Transverse colon (tissue), 4 donors: Measurements from ENCODE around the gene MAPK13. TPM values are rescaled to one million over a fixed set of nuclear protein-coding genes. Genes with fewer than 3 reads are reported as not detected.

Experiments used
- DNase-seq: peaks from one replicate; pipeline ENCODE4 v3.0.0-alpha.2; 2019
- H3K27ac ChIP-seq, 4 donors: fragments of 200-600 bp; sonication (generic); 2 replicates each; pipeline ENCODE4 v1.5.1; 2016 to 2018; ENCODE audit warnings: inconsistent platforms in 4 of 4
- H3K27me3 ChIP-seq: fragments of 200-600 bp; sonication (generic); 2 replicates; pipeline ENCODE4 v1.5.1; 2017; ENCODE audit warnings: inconsistent platforms
- H3K36me3 ChIP-seq, 4 donors: fragments of 200-600 bp; sonication (generic); 2 replicates each; pipeline ENCODE4 v1.5.1; 2017 to 2019; ENCODE audit warnings: inconsistent platforms in 4 of 4
- H3K4me1 ChIP-seq, 4 donors: fragments of 200-600 bp; sonication (generic); 2 replicates each; pipeline ENCODE4 v1.5.1; 2017 to 2020; ENCODE audit warnings: inconsistent platforms in 4 of 4
- H3K4me3 ChIP-seq, 4 donors: fragments of 200-600 bp; sonication (generic); 1 replicate in 1 of 4; 2 replicates in 3 of 4; pipeline versions ENCODE4 v1.5.1 to v1.6.1; 2017 to 2019; ENCODE audit warnings: inconsistent platforms in 4 of 4
- H3K9me3 ChIP-seq, 2 donors: fragments of 200-600 bp; sonication (generic); 2 replicates each; pipeline ENCODE4 v1.5.1; 2017 to 2019; ENCODE audit warnings: inconsistent platforms in 2 of 2
- CTCF ChIP-seq, 5 experiments: fragments of 200-600 bp in 3 of 5; fragments of 450-650 bp in 2 of 5; sonication (generic) in 3 of 5; IDR thresholded peaks; 1 replicate in 2 of 5; 2 replicates in 3 of 5; pipeline ENCODE4 v1.5.1; 2016 to 2017; ENCODE audit warnings: antibody characterized with exemption in 5 of 5, inconsistent platforms in 3 of 5, mild to moderate bottlenecking in 2 of 5, moderate library complexity in 1 of 5
- EP300 ChIP-seq: sonication (generic); formaldehyde crosslinking; IDR thresholded peaks from one replicate; pipeline ENCODE4 v1.6.1; 2017; ENCODE audit warnings: antibody characterized with exemption, low read depth
- POLR2A ChIP-seq: fragments of 450-650 bp; IDR thresholded peaks from one replicate; pipeline ENCODE4 v1.6.1; 2016; ENCODE audit warnings: antibody characterized with exemption, mild to moderate bottlenecking, moderate library complexity
- POLR2AphosphoS5 ChIP-seq, 3 donors: sonication (generic); formaldehyde crosslinking; IDR thresholded peaks; one replicate each; pipeline ENCODE4 v1.6.1; 2016; ENCODE audit warnings: antibody characterized with exemption in 3 of 3
- WGBS, 2 donors: methylation state at CpG; one replicate each; pipeline ENCODE4 v1.1.5; 2018; ENCODE audit warnings: low coverage in 1 of 2; 5-methylcytosine and 5-hydroxymethylcytosine counted together
- in situ Hi-C, 4 donors: fragments of 200-750 bp; cut with MboI; loops; one replicate each; pipeline versions ENCODE4 v1.15.0 to v1.15.1; 2017; ENCODE audit warnings: low sequenced_read_pairs in 3 of 4, low pct_ligation_motif_present in 1 of 4, low pct_unique_long_range_greater_than_20kb in 1 of 4
- intact Hi-C: fragments of 100-400 bp; cut with DNase I; formaldehyde crosslinking; loops from one replicate; pipeline ENCODE4 v1.15.1; 2023; ENCODE audit warnings: low total_unique reads
- total RNA-seq, 4 donors: library from RNA; depleted of rRNA; stranded (reverse); fragments of >200 nt; gene quantifications; one replicate each; pipeline ENCODE4 v1.1.0, GENCODE V29; 2016

Gene MAPK13
- total RNA-seq, 4 donors from 2014 or later, result 67.7 to 200 (median 146) TPM

- H3K9me3 ChIP-seq, result no peaks in the 10 kb centered on the region
- TF ChIP-seq CTCF (IDR thresholded peaks at IDR 0.05) (no peak), POLR2AphosphoS5 (IDR thresholded peaks at IDR 0.05) (no peak), POLR2A (no peak), EP300 (no peak)
- in situ Hi-C loops, result loop anchor here in 1 of 4 donors (25.0 kb wide), 1 partner anchor 249 kb away; no protein-coding TSS in a partner anchor
Measured at GRCh38 chr6:36113049-36113448, 17.3 kb upstream of the MAPK13 start.

GRCh38 chr6:36113703-36114102 lies 16.6 kb upstream of the MAPK13 start:
- Histone ChIP-seq H3K27ac (no peak overlapping the region), H3K27me3 (no peaks in the 10 kb centered on the region), H3K4me1 (peaks cover 4 to 60% (median 12%) of the 10 kb centered on the region in 4 donors), H3K4me3 (no peak overlapping the region), H3K9me3 (no peaks in the 10 kb centered on the region), H3K36me3 (peaks cover 0 to 21% (median 1%) of the 10 kb centered on the region in 4 donors)
- WGBS, 2 donors, result 76% methylated on average over 2 of the region's 2 CpGs; no CpG with 5 or more reads in 1 of the 2 donors
- TF ChIP-seq POLR2A (no peak), CTCF (IDR thresholded peaks at IDR 0.05) (no peak), POLR2AphosphoS5 (IDR thresholded peaks at IDR 0.05) (no peak), EP300 (no peak)
- in situ Hi-C loops (loop anchor here in 1 of 4 donors (25.0 kb wide), 1 partner anchor 249 kb away; no protein-coding TSS in a partner anchor), intact Hi-C loops (no loop called here)
- no peak for DNase-seq

More at GRCh38 chr6:36113049-36113448, 17.3 kb upstream of the MAPK13 start:
- Histone ChIP-seq H3K36me3 (peaks cover 0 to 27% (median 1%) of the 10 kb centered on the region in 4 donors), H3K27me3 (no peaks in the 10 kb centered on the region), H3K4me1 (peaks cover 4 to 56% (median 12%) of the 10 kb centered on the region in 4 donors), H3K27ac (no peak overlapping the region), H3K4me3 (no peak overlapping the region)
- intact Hi-C loops, result no loop called here
- DNase-seq, result no peak

- no peak for DNase-seq
- no peaks in the 10 kb centered on the region for H3K9me3 ChIP-seq
- peaks cover 0 to 15% (median 1%) of the 10 kb centered on the region in 4 donors for H3K36me3 ChIP-seq
- peak overlapping the region; percentile 40 to 63 (median 54) for H3K27ac ChIP-seq
- H3K27me3 ChIP-seq, result no peaks in the 10 kb centered on the region
- H3K4me1 ChIP-seq, result peaks cover 4 to 60% (median 12%) of the 10 kb centered on the region in 4 donors
- H3K4me3 ChIP-seq, result no peak overlapping the region
- intact Hi-C loops (no loop called here), in situ Hi-C loops (loop anchor here in 1 of 4 donors (25.0 kb wide), 1 partner anchor 247 kb away; no protein-coding TSS in a partner anchor)
- 24 to 54% methylated on average over 2 to 4 of the region's 4 CpGs for WGBS, 2 donors
- TF ChIP-seq EP300 (no peak), CTCF (IDR thresholded peaks at IDR 0.05) (no peak), POLR2A (no peak), POLR2AphosphoS5 (IDR thresholded peaks at IDR 0.05) (no peak)
Measured at GRCh38 chr6:36114798-36115408, 15.4 kb upstream of the MAPK13 start.

- H3K4me3 ChIP-seq, result no peak overlapping the region
- peaks cover 4 to 63% (median 12%) of the 10 kb centered on the region in 4 donors for H3K4me1 ChIP-seq
- peak overlapping the region; percentile 40 to 63 (median 54) for H3K27ac ChIP-seq
- H3K9me3 ChIP-seq, result no peaks in the 10 kb centered on the region
- TF ChIP-seq EP300, result no peak
- no peak for TF ChIP-seq POLR2A
- no peak for TF ChIP-seq POLR2AphosphoS5 (IDR thresholded peaks at IDR 0.05)
- no peak for DNase-seq
- peaks cover 0 to 11% (median 1%) of the 10 kb centered on the region in 4 donors for H3K36me3 ChIP-seq
- 73 to 88% methylated on average over 4 to 10 of the region's 10 CpGs for WGBS, 2 donors
- in situ Hi-C loops (loop anchor here in 1 of 4 donors (25.0 kb wide), 1 partner anchor 247 kb away; no protein-coding TSS in a partner anchor), intact Hi-C loops (no loop called here)
- no peaks in the 10 kb centered on the region for H3K27me3 ChIP-seq
Measured at GRCh38 chr6:36115412-36115811, 14.9 kb upstream of the MAPK13 start.
